ENCODE results near the gene BAZ1A. TPM values are rescaled to one million over a fixed set of nuclear protein-coding genes. Genes with fewer than 3 reads are reported as not detected.

Gene BAZ1A
- total RNA-seq, 1 experiment from 2014 or later = 17.3 TPM

DNA sequence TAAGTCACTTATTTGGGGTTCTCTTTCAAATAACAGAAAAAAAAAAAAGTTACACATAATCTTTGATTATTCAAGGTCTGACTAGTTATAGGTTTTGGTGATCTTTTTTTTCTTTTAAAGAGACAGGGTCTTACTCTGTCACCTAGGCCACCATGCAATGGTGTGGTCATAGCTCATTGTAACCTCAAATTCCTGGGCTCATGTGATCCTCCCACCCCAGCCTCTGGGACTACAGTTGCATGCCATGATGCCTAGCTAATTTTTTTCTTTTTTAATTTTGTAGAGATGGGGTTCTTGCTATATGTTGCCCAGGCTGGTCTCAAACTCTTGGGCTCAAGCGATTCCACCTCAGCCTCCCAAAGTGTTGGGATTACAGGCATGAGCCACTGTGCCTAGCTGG is 104.3 kb downstream of the BAZ1A start:
- Histone ChIP-seq H3K36me3 (ENCODE audit: low read depth) (no peaks in the 10 kb centered on the region), H3K4me2 (no peak overlapping the region), H3K79me2 (ENCODE audit: low read depth) (no peaks in the 10 kb centered on the region), H3F3A (ENCODE audit: insufficient read depth, low read depth) (no peaks in the 10 kb centered on the region), H3K27me3 (ENCODE audit: insufficient read depth, low read depth) (no peaks in the 10 kb centered on the region), H3K4me3 (no peak overlapping the region), H3K4me1 (replicated peaks; ENCODE audit: insufficient read depth) (no peaks in the 10 kb centered on the region), H2AFZ (no peak overlapping the region), H3K9me2 (ENCODE audit: insufficient read depth) (no peaks in the 10 kb centered on the region), H4K20me1 (ENCODE audit: insufficient read depth) (no peaks in the 10 kb centered on the region), H3K27ac (no peak overlapping the region), H3K9me3 (ENCODE audit: insufficient read depth, low read depth) (no peaks in the 10 kb centered on the region)
- DNase-seq = no peak
- BruUV-seq (replicated peaks) = no TSS peak
- TF ChIP-seq, protein P1, sequence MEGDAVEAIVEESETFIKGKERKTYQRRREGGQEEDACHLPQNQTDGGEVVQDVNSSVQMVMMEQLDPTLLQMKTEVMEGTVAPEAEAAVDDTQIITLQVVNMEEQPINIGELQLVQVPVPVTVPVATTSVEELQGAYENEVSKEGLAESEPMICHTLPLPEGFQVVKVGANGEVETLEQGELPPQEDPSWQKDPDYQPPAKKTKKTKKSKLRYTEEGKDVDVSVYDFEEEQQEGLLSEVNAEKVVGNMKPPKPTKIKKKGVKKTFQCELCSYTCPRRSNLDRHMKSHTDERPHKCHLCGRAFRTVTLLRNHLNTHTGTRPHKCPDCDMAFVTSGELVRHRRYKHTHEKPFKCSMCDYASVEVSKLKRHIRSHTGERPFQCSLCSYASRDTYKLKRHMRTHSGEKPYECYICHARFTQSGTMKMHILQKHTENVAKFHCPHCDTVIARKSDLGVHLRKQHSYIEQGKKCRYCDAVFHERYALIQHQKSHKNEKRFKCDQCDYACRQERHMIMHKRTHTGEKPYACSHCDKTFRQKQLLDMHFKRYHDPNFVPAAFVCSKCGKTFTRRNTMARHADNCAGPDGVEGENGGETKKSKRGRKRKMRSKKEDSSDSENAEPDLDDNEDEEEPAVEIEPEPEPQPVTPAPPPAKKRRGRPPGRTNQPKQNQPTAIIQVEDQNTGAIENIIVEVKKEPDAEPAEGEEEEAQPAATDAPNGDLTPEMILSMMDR (conservative IDR thresholded peaks at IDR 0.05) = no peak
- no peak for TF ChIP-seq EZH2 (IDR thresholded peaks at IDR 0.05; ENCODE audit: low read depth)
- CTCF ChIA-PET = no interaction called here
- POLR2A ChIA-PET (ENCODE audit: unreplicated experiment) = no interaction called here
- intact Hi-C loops (cut with micrococcal nuclease; ENCODE audit: unreplicated experiment) = no loop called here

- H3K4me3 ChIP-seq = no peak overlapping the region
- H3K4me2 ChIP-seq = no peak overlapping the region
- POLR2A ChIA-PET (ENCODE audit: unreplicated experiment) = no interaction called here
- BruUV-seq (replicated peaks) = no TSS peak
- no peaks in the 10 kb centered on the region for H3K27me3 ChIP-seq (ENCODE audit: insufficient read depth, low read depth)
- H3K27ac ChIP-seq = no peak overlapping the region
- intact Hi-C loops (cut with micrococcal nuclease; ENCODE audit: unreplicated experiment) = no loop called here
- TF ChIP-seq, protein P1 (conservative IDR thresholded peaks at IDR 0.05) = no peak
- TF ChIP-seq EZH2 (IDR thresholded peaks at IDR 0.05; ENCODE audit: low read depth) = no peak
- H2AFZ ChIP-seq = no peak overlapping the region
- no peaks in the 10 kb centered on the region for H3F3A ChIP-seq (ENCODE audit: insufficient read depth, low read depth)
- CTCF ChIA-PET = no interaction called here
- H3K79me2 ChIP-seq (ENCODE audit: low read depth) = no peaks in the 10 kb centered on the region
- H3K9me3 ChIP-seq (ENCODE audit: insufficient read depth, low read depth) = no peaks in the 10 kb centered on the region
- no peak for DNase-seq
- no peaks in the 10 kb centered on the region for H4K20me1 ChIP-seq (ENCODE audit: insufficient read depth)
- H3K4me1 ChIP-seq (replicated peaks; ENCODE audit: insufficient read depth) = no peaks in the 10 kb centered on the region
- H3K9me2 ChIP-seq (ENCODE audit: insufficient read depth) = no peaks in the 10 kb centered on the region
- no peaks in the 10 kb centered on the region for H3K36me3 ChIP-seq (ENCODE audit: low read depth)
These were observed 108.6 kb downstream of the BAZ1A start for GRCh38 chr14:34766606-34767005.

- no peak for DNase-seq
- TF ChIP-seq, protein P1 (conservative IDR thresholded peaks at IDR 0.05) = no peak
- no peak for TF ChIP-seq EZH2 (IDR thresholded peaks at IDR 0.05; ENCODE audit: low read depth)
- no peak overlapping the region for H2AFZ ChIP-seq
- no peaks in the 10 kb centered on the region for H3K36me3 ChIP-seq (ENCODE audit: low read depth)
- no peaks in the 10 kb centered on the region for H3K79me2 ChIP-seq (ENCODE audit: low read depth)
- no peaks in the 10 kb centered on the region for H3F3A ChIP-seq (ENCODE audit: insufficient read depth, low read depth)
- no peaks in the 10 kb centered on the region for H3K9me2 ChIP-seq (ENCODE audit: insufficient read depth)
- ChIA-PET POLR2A (ENCODE audit: unreplicated experiment) (interaction anchor here (0.6 kb wide), 2 partner anchors 107 to 402 kb away, joined by 3 to 5 read pairs; no protein-coding TSS in a partner anchor), CTCF (no interaction called here)
- no peaks in the 10 kb centered on the region for H3K4me1 ChIP-seq (replicated peaks; ENCODE audit: insufficient read depth)
- no peaks in the 10 kb centered on the region for H4K20me1 ChIP-seq (ENCODE audit: insufficient read depth)
- no peak overlapping the region for H3K27ac ChIP-seq
- H3K4me2 ChIP-seq = no peak overlapping the region
- no peak overlapping the region for H3K4me3 ChIP-seq
- intact Hi-C loops (cut with micrococcal nuclease; ENCODE audit: unreplicated experiment) = no loop called here
- H3K9me3 ChIP-seq (ENCODE audit: insufficient read depth, low read depth) = no peaks in the 10 kb centered on the region
- H3K27me3 ChIP-seq (ENCODE audit: insufficient read depth, low read depth) = no peaks in the 10 kb centered on the region
- no TSS peak for BruUV-seq (replicated peaks)
These were observed 109.1 kb downstream of the BAZ1A start for GRCh38 chr14:34766060-34766459.
